Fibroblast of skin of right biceps (primary cell): ENCODE data around the gene SMIM5.
"Not testable (repeated sequence)": the region's sequence is repeated elsewhere in the genome, so short reads cannot be mapped to it uniquely, and the experiment has no call there.

Experiments
- DNase-seq: peaks from one replicate; pipeline ENCODE4 v3.0.0-alpha.2; 2013

Gene SMIM5

GRCh38 chr17:75626496-75627038, 6.7 kb upstream of the SMIM5 start:
- DNase-seq: no peak

- DNase-seq: no peak
These were observed 6.1 kb upstream of the SMIM5 start for GRCh38 chr17:75627094-75627493.

GRCh38 chr17:75628425-75628824, 4.8 kb upstream of the SMIM5 start:
- no peak for DNase-seq

GRCh38 chr17:75629157-75629556, 4.1 kb upstream of the SMIM5 start:
- no peak for DNase-seq

- DNase-seq: no peak
These were observed 2.9 kb upstream of the SMIM5 start for GRCh38 chr17:75630071-75630917.

GRCh38 chr17:75631353-75631752, 1.9 kb upstream of the SMIM5 start:
- DNase-seq: no peak

GRCh38 chr17:75632428-75632827, 806 bp upstream of the SMIM5 start:
- DNase-seq: no peak

GRCh38 chr17:75633486-75634375, 497 bp downstream of the SMIM5 start:
- DNase-seq: peak; percentile 84

- no peak for DNase-seq
These were observed 1.1 kb downstream of the SMIM5 start for GRCh38 chr17:75634376-75634740.

GRCh38 chr17:75634754-75635609, 1.7 kb downstream of the SMIM5 start:
- no peak for DNase-seq

GRCh38 chr17:75635610-75636202, 2.5 kb downstream of the SMIM5 start:
- DNase-seq: no peak

- DNase-seq: no peak
These were observed 3.3 kb downstream of the SMIM5 start for GRCh38 chr17:75636381-75637142.

- no peak for DNase-seq
These were observed 3.9 kb downstream of the SMIM5 start for GRCh38 chr17:75637143-75637538.

- DNase-seq: no peak
These were observed 4.3 kb downstream of the SMIM5 start for GRCh38 chr17:75637551-75637950.

- not testable (repeated sequence) for DNase-seq
These were observed 4.8 kb downstream of the SMIM5 start for GRCh38 chr17:75638039-75638438.

GRCh38 chr17:75638893-75639292, 5.7 kb downstream of the SMIM5 start:
- no peak for DNase-seq

- no peak for DNase-seq
These were observed 6.1 kb downstream of the SMIM5 start for GRCh38 chr17:75639327-75639726.

GRCh38 chr17:75639771-75640555, 6.7 kb downstream of the SMIM5 start:
- no peak for DNase-seq

- no peak for DNase-seq
These were observed 7.4 kb downstream of the SMIM5 start for GRCh38 chr17:75640556-75641119.

GRCh38 chr17:75641343-75641742, 8.1 kb downstream of the SMIM5 start:
- DNase-seq: no peak
